Measurements from ENCODE around the gene TPCN1.

The TPCN1 gene

GRCh38 chr12:113262710-113263109 lies 41.4 kb downstream of the TPCN1 start:
- no peak for DNase-seq (ENCODE audit: low read depth)

DNA sequence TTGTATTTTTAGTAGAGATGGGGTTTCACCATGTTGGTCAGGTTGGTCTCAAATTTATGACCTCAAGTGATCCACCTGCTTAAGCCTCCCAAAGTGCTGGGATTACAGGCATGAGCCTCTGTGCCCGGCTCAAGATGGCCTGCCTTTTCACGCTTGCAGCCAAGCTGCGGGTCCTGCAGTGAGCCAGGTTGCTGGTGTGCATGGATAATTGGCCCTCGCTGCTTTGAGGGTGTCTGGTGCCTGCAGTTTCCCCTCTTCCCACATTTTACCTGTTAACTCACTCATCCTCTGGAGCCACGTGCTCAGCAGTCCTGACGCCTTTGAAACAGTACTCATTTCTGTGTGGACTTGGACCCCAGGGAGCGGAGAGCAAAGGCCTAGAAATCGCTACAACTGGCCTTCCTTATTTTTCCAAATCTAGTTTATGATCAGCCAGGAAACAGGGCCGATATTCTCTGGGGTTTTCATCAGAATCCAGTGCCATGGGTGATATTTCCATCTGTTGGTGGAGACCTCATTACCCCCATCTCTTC lies 42.2 kb downstream of the TPCN1 start:
- no peak for DNase-seq (ENCODE audit: low read depth)

DNA sequence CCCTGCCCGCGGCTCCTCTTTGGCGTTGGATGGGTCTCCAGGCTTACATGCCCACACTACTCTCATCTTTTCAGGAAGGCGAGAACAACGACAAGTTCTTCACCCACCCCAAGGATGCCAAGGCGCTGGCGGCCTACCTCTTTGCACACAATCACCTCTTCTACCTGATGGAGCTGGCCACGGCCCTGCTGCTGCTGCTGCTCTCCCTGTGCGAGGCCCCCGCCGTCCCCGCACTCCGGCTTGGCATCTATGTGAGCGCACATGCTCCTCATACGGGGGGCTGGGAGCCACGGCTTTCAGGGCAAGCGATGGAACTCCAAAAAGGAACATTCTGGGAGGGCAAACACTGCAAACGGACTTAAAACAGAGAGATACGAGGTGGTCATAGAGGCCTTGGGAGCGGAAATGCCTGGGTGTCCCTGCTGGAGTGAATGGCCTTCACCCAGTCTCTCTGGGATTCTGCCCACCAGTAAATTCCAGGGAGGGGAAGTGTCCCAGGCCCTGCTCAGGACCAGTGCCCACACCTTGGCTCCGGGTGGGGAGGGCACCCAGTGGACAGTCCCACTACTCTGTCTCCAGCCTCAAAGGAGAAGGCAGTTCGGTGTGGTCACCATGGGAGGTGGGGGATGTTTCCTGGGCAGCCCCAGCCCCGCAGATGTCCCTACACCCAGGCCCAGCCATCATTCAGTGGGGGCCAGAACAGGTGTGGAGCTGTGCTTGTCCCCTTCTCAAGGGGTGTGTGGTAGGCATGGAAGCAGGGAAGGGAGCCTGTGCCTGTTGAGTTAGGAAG lies 45.0 kb downstream of the TPCN1 start:
- DNase-seq (ENCODE audit: low read depth): no peak

- DNase-seq (ENCODE audit: low read depth): no peak
These were observed 46.4 kb downstream of the TPCN1 start for GRCh38 chr12:113267621-113268020.

- DNase-seq (ENCODE audit: low read depth): no peak
These were observed 46.9 kb downstream of the TPCN1 start for GRCh38 chr12:113268136-113268535.

- no peak for DNase-seq (ENCODE audit: low read depth)
These were observed 47.4 kb downstream of the TPCN1 start for GRCh38 chr12:113268621-113269020.

- DNase-seq (ENCODE audit: low read depth): no peak
These were observed 48.1 kb downstream of the TPCN1 start for GRCh38 chr12:113269257-113269943.

DNA sequence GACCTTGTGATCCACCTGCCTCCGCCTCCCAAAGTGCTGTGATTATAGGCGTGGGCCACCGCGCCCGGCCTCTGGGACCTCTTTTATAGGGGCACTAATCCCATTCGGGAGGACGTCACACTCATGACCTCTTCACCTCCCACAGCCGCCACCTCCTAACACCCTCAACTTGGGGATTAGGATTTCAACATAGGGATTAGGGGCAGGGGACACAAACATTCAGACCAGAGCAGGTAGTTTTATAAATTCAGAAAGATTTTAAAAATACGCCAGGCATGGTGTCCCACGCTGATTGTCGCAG lies 49.4 kb downstream of the TPCN1 start:
- no peak for DNase-seq (ENCODE audit: low read depth)

GRCh38 chr12:113271466-113271852 lies 50.2 kb downstream of the TPCN1 start:
- DNase-seq (ENCODE audit: low read depth): no peak

DNA sequence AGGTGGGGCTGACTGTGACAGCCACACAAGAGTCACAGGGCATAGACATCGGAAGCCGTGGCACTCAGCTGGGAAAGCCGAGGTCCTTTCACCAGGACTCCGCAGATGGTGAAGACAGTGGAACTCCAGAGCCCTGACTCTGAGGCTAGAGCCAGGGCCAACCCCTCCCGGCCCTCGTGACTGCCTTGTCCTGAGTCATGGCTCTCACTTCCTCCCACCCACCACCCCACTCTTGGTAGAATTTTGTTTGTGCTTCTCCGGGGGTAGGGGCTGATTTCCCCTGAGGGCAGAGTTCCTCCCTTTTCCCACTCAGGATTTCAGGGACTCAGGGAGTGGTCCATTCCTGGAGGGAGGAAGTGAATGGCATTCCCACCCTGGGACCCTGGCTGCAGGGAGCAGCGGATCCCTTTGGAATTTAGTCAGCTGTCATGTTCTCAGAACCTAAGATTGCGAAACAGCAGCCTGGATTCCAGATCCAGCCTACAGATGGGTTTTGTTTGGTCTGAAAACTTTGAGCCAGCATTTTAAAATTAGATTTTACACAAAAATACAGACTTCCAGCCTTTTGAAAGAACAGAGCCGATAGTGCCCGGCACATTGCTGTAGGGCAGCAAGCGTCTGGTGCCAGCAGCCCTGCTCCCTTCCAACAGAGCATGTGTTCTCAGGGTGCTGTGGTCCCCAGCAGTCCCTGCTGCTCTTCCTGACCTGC lies 50.7 kb downstream of the TPCN1 start:
- DNase-seq (ENCODE audit: low read depth): no peak

DNA sequence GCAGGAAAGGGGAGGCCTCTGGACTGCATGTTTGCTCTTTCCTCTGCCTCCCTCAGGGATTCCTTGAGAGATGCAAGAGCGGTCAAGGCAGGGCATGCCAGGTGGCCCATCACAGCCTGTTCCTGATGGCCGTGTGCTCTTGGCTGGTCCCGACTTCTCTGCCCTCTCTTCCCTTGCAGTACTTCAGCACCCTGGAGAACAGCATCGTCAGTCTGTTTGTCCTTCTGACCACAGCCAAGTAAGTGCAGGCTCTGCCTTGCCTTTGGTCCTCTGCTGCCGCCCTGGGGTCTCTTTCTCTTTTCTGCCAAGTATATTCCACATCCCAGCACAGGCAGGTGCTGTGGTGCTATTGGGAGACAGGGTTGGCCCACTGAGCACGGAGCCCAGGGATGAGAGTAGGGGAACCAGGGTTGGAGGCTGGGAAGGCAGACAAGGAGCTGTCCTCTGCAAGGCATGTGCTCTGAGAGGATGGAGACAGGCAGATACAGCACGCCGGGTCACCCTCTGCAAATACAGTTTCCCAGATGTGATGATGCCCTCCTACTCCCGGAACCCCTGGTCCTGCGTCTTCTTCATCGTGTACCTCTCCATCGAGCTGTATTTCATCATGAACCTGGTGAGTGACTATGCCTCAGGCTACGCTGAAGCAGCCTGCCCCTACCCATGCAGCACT lies 51.9 kb downstream of the TPCN1 start:
- no peak for DNase-seq (ENCODE audit: low read depth)

DNA sequence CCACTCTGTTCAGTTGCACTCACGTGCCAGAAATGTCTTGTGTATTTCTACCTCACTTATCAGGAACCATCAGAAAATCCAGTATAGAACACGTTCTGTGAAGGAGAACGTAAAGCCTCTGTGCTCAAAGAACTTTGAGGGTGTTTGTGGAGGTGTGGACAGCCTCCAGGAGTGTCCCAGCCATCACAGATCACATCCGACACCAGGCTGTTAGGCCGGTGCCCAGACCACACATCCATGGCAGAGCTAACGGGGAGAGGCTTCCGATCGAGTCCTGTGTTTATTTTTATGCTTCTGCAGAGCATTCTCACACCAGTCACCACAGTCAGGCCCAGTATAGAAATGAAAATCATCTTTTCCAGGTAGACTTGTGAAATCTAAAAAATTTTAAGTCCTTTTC lies 53.6 kb downstream of the TPCN1 start:
- DNase-seq (ENCODE audit: low read depth): no peak

- DNase-seq (ENCODE audit: low read depth): no peak
These were observed 55.0 kb downstream of the TPCN1 start for GRCh38 chr12:113276306-113276705.

- DNase-seq (ENCODE audit: low read depth): no peak
These were observed 55.8 kb downstream of the TPCN1 start for GRCh38 chr12:113276946-113277500.

DNA sequence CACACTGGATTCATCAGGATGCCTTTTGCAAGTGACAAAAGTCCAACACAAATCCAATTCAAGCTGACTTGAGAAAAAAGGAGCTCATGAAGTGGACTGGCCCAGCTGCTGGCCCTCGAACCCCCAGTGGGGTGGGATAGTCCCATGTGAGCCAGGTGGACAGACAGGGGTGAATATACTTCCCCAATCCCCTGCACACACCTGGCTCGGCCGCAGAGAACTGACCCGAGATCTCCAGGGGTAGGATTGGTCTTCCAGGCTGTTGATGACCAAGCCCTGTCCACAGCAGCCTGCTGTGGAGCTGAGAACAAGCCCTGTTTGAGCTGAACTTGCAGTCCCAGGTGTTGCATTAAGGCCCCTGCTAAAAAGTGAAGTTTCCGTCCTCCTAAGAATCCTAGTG lies 56.2 kb downstream of the TPCN1 start:
- no peak for DNase-seq (ENCODE audit: low read depth)

DNA sequence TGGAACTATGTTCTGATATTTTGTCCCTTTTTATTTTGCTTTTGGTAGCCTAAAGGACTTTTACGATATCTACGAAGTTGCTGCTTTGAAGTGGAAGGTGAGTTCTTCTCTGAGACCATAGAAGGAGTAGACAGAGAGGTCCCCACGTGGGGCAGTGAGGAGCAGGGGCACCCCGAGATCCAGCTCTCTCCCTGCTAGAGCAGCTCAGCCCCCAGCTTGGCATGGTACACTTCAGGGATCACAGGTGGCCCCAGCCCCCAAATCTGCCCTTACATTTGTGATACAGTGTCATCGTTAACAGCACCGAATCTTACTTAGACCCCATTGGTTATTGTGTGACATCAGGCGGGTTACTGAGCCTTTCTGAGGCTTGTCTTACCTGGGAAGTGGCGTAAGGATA lies 56.9 kb downstream of the TPCN1 start:
- DNase-seq (ENCODE audit: low read depth): no peak

- DNase-seq (ENCODE audit: low read depth): no peak
These were observed 57.4 kb downstream of the TPCN1 start for GRCh38 chr12:113278633-113279032.

DNA sequence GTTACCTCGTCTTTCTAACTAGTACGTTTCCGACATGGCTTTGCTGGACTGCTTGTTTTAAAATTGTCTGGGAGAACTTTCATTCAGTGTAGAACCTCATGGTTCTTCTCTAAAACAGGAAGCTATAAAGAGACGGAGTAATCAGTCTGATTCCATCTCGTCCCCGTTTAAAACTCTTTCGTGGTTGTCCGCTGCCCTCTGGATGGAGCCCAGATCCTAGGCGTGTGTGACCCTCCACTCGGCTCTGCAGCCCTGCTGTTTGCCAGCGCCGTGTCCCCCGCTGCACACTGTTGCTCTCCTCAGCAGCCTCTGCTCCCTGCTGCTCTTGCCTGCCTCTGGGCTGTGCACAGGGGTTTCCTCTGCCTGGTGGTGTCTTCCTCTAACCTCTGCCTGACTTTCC lies 63.5 kb downstream of the TPCN1 start:
- no peak for DNase-seq (ENCODE audit: low read depth)

DNA sequence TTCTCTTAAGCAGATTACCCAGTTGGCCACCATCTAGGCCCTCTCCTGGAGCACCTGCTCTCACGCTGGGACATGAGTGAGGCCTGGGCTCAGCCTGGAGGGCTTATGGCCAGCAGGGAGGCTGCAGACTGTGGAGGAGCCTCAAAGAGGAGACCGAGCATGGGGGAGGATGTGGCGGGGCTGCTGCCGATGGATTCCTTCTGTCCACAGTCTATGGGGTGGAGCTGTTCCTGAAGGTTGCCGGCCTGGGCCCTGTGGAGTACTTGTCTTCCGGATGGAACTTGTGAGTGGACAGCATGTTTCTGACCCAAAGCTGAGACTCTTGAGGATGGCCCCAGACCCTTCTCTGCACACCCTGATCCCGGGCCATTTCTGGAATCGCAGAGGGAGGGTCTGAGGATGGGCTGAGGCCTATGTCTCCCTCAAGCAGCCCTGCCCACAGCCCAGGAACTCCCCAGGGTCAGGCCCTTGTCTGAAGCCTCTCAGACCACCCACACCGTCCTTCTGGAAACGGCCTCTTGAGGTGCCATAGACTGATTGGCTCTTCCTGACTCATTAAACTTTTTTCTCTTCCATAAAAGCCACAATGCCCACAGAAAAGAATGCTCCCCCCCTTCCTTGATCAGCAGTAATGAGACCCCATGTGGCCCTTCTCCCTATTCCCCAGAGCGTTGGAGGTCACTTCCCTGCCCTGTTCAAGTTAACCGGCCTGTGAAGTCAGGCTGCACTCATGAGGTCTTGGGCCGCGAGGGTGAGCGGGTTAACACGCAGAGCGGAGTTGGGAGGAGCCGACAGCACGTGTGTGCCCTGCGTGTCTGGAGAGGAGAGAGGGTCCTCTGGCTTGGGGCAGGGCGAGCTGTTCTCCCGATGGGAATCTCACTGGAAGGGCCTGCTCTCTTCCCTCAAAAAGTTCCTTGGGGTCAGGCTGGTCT lies 64.7 kb downstream of the TPCN1 start:
- no peak for DNase-seq (ENCODE audit: low read depth)

DNA sequence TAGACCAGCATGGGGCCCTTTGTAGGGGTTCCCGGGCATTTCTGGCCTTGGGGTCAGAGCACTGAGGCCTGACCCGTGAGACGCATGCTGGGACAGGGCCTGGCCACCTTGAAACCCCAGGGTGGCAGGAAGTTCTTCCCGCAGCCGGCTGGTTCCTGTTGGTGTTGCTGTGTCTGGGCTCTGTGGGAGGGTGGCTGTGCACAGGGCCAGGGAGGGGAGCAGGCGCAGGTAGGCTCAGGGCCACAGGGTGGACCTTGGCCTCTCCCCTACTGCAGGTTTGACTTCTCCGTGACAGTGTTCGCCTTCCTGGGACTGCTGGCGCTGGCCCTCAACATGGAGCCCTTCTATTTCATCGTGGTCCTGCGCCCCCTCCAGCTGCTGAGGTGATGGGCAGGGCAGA lies 65.4 kb downstream of the TPCN1 start:
- DNase-seq (ENCODE audit: low read depth): no peak
